ENCODE measurements around the gene PRKCZ. TPM values are rescaled to one million over a fixed set of nuclear protein-coding genes. Genes with fewer than 3 reads are reported as not detected.
A peak's percentile ranks its signal among the peaks of the same experiment; 100 is the strongest.

PRKCZ gene
- total RNA-seq, 1 experiment from 2014 or later, result 56.8 TPM

DNA sequence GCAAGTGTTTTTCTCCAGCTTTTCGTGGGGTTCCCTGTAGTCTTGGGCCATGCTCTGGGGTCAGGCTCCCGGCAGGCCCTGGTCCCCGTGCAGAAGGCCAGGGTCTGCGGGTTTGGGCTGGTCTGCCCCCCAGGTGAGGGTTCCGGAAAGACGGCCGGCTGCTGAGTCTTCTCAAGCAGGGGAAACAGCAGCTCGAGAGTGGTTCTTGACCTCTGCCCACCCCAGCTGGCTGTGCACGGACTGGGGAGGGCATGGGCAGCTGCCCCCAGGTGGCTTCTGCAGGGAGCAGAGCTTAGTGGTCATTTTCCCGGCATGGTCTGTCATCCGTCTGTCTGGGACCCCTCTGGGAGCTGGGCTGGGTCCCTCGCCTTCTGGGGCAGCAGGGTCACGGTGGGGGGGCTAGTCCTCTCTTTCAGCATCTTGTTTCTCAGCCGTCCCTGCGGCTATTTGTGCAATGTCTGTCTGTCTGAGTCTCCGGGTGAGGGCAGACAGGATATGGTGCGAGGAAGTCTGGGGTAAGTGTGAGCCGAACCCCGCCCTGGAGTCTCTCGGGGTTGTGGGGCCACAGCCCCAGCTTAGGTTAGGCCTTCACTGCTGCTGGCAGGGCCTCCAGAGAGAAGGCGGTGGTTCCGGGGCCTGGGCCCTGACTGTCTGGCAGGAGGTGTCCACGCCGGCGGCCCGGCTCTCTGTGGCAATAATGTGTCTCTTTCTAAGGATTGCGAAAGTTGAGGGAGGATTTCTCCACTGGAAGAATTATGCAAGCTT lies 184.0 kb downstream of the PRKCZ start:
- ATAC-seq (no peak), DNase-seq (peak; percentile 32)
- TF ChIP-seq EZH2 (IDR thresholded peaks at IDR 0.05; ENCODE audit: low read length, unreplicated experiment) (no peak), EZH2phosphoT487 (IDR thresholded peaks at IDR 0.05; ENCODE audit: borderline replicate concordance, low read length) (no peak)
- TF ChIP-seq, protein P1, sequence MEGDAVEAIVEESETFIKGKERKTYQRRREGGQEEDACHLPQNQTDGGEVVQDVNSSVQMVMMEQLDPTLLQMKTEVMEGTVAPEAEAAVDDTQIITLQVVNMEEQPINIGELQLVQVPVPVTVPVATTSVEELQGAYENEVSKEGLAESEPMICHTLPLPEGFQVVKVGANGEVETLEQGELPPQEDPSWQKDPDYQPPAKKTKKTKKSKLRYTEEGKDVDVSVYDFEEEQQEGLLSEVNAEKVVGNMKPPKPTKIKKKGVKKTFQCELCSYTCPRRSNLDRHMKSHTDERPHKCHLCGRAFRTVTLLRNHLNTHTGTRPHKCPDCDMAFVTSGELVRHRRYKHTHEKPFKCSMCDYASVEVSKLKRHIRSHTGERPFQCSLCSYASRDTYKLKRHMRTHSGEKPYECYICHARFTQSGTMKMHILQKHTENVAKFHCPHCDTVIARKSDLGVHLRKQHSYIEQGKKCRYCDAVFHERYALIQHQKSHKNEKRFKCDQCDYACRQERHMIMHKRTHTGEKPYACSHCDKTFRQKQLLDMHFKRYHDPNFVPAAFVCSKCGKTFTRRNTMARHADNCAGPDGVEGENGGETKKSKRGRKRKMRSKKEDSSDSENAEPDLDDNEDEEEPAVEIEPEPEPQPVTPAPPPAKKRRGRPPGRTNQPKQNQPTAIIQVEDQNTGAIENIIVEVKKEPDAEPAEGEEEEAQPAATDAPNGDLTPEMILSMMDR (conservative IDR thresholded peaks at IDR 0.05; ENCODE audit: low read depth, low read length), result no peak
- Histone ChIP-seq H3K9me3 (ENCODE audit: low read length) (no peaks in the 10 kb centered on the region), H3K27me3 (ENCODE audit: low read length) (no peaks in the 10 kb centered on the region), H3K36me3 (ENCODE audit: low read depth, low read length) (no peaks in the 10 kb centered on the region), H3K4me3 (ENCODE audit: low read length) (no peak overlapping the region), H3K9ac (ENCODE audit: low read length) (no peak overlapping the region), H3K4me1 (ENCODE audit: insufficient read depth, low read length) (peaks cover 32% of the 10 kb centered on the region), H2AFZ (ENCODE audit: low read length) (no peak overlapping the region), H3F3A (ENCODE audit: low read length, unreplicated experiment) (no peaks in the 10 kb centered on the region), H4K20me1 (ENCODE audit: low read length) (peaks cover 97% of the 10 kb centered on the region), H3K4me2 (ENCODE audit: low read length) (no peak overlapping the region), H3K79me2 (ENCODE audit: low read length) (peaks cover 100% of the 10 kb centered on the region), H3K9me2 (replicated peaks; ENCODE audit: low read length) (no peaks in the 10 kb centered on the region), H3K27ac (ENCODE audit: low read length) (no peak overlapping the region)
- BruUV-seq (replicated peaks), result no TSS peak
- intact Hi-C loops (cut with micrococcal nuclease), result loop anchor here (5.0 kb wide), 1 partner anchor 37 kb away; no protein-coding TSS in a partner anchor
- POLR2A ChIA-PET (ENCODE audit: unreplicated experiment), result no interaction called here
- CTCF ChIA-PET, result interaction anchor here (0.6 to 0.7 kb wide), 2 partner anchors 42 to 147 kb away, joined by 3 read pairs; no protein-coding TSS in a partner anchor

DNA sequence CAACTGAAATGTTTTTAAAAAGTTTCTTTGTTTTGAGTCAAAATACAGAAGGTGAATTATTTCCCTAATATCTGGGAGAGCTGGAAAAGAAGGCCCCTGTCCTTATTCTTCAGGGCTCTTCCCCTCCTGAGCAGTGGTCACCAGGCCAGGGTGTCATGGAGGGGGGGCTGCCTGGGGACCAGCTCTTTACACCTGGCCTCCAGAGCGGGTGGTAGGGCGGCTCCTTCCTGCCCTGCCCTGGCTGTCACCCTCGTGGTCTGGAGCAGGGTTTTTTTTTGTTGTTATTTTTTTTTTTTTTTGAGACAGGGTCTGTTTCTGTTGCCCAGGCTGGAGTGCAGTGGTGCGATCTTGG lies 184.5 kb downstream of the PRKCZ start:
- no peak overlapping the region for H3K4me3 ChIP-seq (ENCODE audit: low read length)
- H3K79me2 ChIP-seq (ENCODE audit: low read length), result peaks cover 100% of the 10 kb centered on the region
- TF ChIP-seq EZH2 (IDR thresholded peaks at IDR 0.05; ENCODE audit: low read length, unreplicated experiment) (no peak), EZH2phosphoT487 (IDR thresholded peaks at IDR 0.05; ENCODE audit: borderline replicate concordance, low read length) (no peak)
- TF ChIP-seq, protein P1 (conservative IDR thresholded peaks at IDR 0.05; ENCODE audit: low read depth, low read length), result no peak
- ChIA-PET CTCF (interaction anchor here (0.6 to 0.7 kb wide), 2 partner anchors 43 to 147 kb away, joined by 3 read pairs; no protein-coding TSS in a partner anchor), POLR2A (ENCODE audit: unreplicated experiment) (no interaction called here)
- intact Hi-C loops (cut with micrococcal nuclease), result loop anchor here (5.0 kb wide), 1 partner anchor 37 kb away; no protein-coding TSS in a partner anchor
- no peaks in the 10 kb centered on the region for H3K9me3 ChIP-seq (ENCODE audit: low read length)
- no peak overlapping the region for H2AFZ ChIP-seq (ENCODE audit: low read length)
- no peaks in the 10 kb centered on the region for H3F3A ChIP-seq (ENCODE audit: low read length, unreplicated experiment)
- no peaks in the 10 kb centered on the region for H3K9me2 ChIP-seq (replicated peaks; ENCODE audit: low read length)
- peaks cover 97% of the 10 kb centered on the region for H4K20me1 ChIP-seq (ENCODE audit: low read length)
- peaks cover 32% of the 10 kb centered on the region for H3K4me1 ChIP-seq (ENCODE audit: insufficient read depth, low read length)
- no peak for DNase-seq
- BruUV-seq (replicated peaks), result no TSS peak
- H3K27ac ChIP-seq (ENCODE audit: low read length), result no peak overlapping the region
- no peak for ATAC-seq
- no peak overlapping the region for H3K4me2 ChIP-seq (ENCODE audit: low read length)
- no peaks in the 10 kb centered on the region for H3K27me3 ChIP-seq (ENCODE audit: low read length)
- H3K36me3 ChIP-seq (ENCODE audit: low read depth, low read length), result no peaks in the 10 kb centered on the region
- H3K9ac ChIP-seq (ENCODE audit: low read length), result no peak overlapping the region

Other genes with a start within 250 kb of the PRKCZ start
- 125 and 171 TPM in 2 replicates for gene GNB1, start 159.3 kb upstream of the PRKCZ start, total RNA-seq (2014; rRNA removed)
- gene CALML6, start 135.2 kb upstream of the PRKCZ start, total RNA-seq (2014; rRNA removed), result 1.7 and 3.0 TPM in 2 replicates
- 22.6 and 29.1 TPM in 2 replicates for gene TMEM52, start 131.1 kb upstream of the PRKCZ start, total RNA-seq (2014; rRNA removed)
- 0.23 TPM in 1 of 2 replicates, not detected in the other for gene CFAP74, start 46.6 kb upstream of the PRKCZ start, total RNA-seq (2014; rRNA removed)
- not detected in 2 replicates for gene GABRD, start 31.1 kb upstream of the PRKCZ start, total RNA-seq (2014; rRNA removed)
- 114 and 148 TPM in 2 replicates for gene FAAP20, start 144.4 kb downstream of the PRKCZ start, total RNA-seq (2014; rRNA removed)
- gene SKI, start 177.9 kb downstream of the PRKCZ start, total RNA-seq (2014; rRNA removed), result 28.3 and 61.7 TPM in 2 replicates

Measured in PC-3 (cell line).